Keratinocyte (primary cell): ENCODE results near the gene PSD4. TPM values are rescaled to one million over a fixed set of nuclear protein-coding genes. Genes with fewer than 3 reads are reported as not detected.

Experiments
- DNase-seq: peaks from one replicate; pipeline ENCODE4 v3.0.0-alpha.2; 2011; ENCODE audit warnings: low read depth, missing footprints, low spot score
- FAIRE-seq: peaks from 2 replicates; lab custom pipeline; 2011; peaks lifted over from hg19 to GRCh38; lab: Jason Lieb, UNC
- H2AFZ ChIP-seq: 2 replicates; pipeline ENCODE4 v1.6.0; 2012; ENCODE audit warnings: low read length, control low read depth, inconsistent platforms; ENCODE audit not compliant: control insufficient read depth
- H3K27ac ChIP-seq: 2 replicates; pipeline ENCODE4 v1.5.1; 2011; ENCODE audit warnings: low read length; ENCODE audit not compliant: control insufficient read depth, insufficient read depth
- H3K27me3 ChIP-seq: 3 replicates; pipeline ENCODE4 v1.6.0; 2011; ENCODE audit warnings: low read length; ENCODE audit not compliant: control insufficient read depth, insufficient read depth; ENCODE audit errors: extremely low read depth
- H3K36me3 ChIP-seq, 2 experiments: 2 replicates in 1 of 2; 3 replicates in 1 of 2; pipeline ENCODE4 v1.5.1; 2011; ENCODE audit warnings: low read length in 2 of 2, mild to moderate bottlenecking in 1 of 2; ENCODE audit not compliant: control insufficient read depth in 2 of 2, insufficient read depth in 2 of 2; ENCODE audit errors: extremely low read depth in 1 of 2
- H3K4me1 ChIP-seq: 3 replicates; pipeline ENCODE4 v1.5.1; 2011; ENCODE audit warnings: low read length; ENCODE audit not compliant: control insufficient read depth, insufficient read depth; ENCODE audit errors: extremely low read depth
- H3K4me2 ChIP-seq: 3 replicates; pipeline ENCODE4 v1.6.0; 2011; ENCODE audit warnings: low read depth, low read length; ENCODE audit not compliant: control insufficient read depth, insufficient read depth; ENCODE audit errors: extremely low read depth
- H3K4me3 ChIP-seq, 3 experiments: fragments of 200-600 bp in 1 of 3; sonication (generic) in 1 of 3; 2 replicates in 2 of 3; 3 replicates in 1 of 3; pipeline ENCODE4 v1.5.1; 2011 to 2016; ENCODE audit warnings: low read length in 3 of 3, mild to moderate bottlenecking in 3 of 3, control low read depth in 2 of 3, inconsistent platforms in 1 of 3, low read depth in 1 of 3, mixed read lengths in 1 of 3, mixed run types in 1 of 3, moderate library complexity in 1 of 3; ENCODE audit not compliant: control insufficient read depth in 2 of 3, insufficient read depth in 2 of 3; ENCODE audit errors: extremely low read depth in 1 of 3
- H3K79me2 ChIP-seq: 2 replicates; pipeline ENCODE4 v1.6.0; 2012; ENCODE audit warnings: low read length; ENCODE audit not compliant: control insufficient read depth, insufficient read depth
- H3K9ac ChIP-seq: 3 replicates; pipeline ENCODE4 v1.6.0; 2011; ENCODE audit warnings: low read length; ENCODE audit not compliant: control insufficient read depth, insufficient read depth; ENCODE audit errors: extremely low read depth
- H3K9me1 ChIP-seq: 3 replicates; pipeline ENCODE4 v1.6.0; 2011; ENCODE audit warnings: low read length; ENCODE audit not compliant: control insufficient read depth, insufficient read depth; ENCODE audit errors: extremely low read depth
- H3K9me3 ChIP-seq: 2 replicates; pipeline ENCODE4 v1.5.1; 2012; ENCODE audit warnings: low read depth, low read length; ENCODE audit not compliant: control insufficient read depth
- H4K20me1 ChIP-seq: 3 replicates; pipeline ENCODE4 v1.6.0; 2011; ENCODE audit warnings: low read length; ENCODE audit not compliant: control insufficient read depth, insufficient read depth; ENCODE audit errors: extremely low read depth
- CTCF ChIP-seq, 3 experiments: IDR thresholded peaks in 1 of 3; conservative IDR thresholded peaks in 1 of 3; optimal IDR thresholded peaks in 1 of 3; 2 replicates in 2 of 3; 3 replicates in 1 of 3; pipeline versions ENCODE3 to v1.5.1; 2011; ENCODE audit warnings: low read length in 3 of 3, mild to moderate bottlenecking in 3 of 3, moderate library complexity in 2 of 3, control low read depth in 1 of 3, inconsistent platforms in 1 of 3; ENCODE audit not compliant: insufficient read depth in 2 of 3; ENCODE audit errors: extremely low read depth in 1 of 3
- EZH2 ChIP-seq: IDR thresholded peaks from one replicate; pipeline ENCODE4 v1.6.1; 2012; ENCODE audit warnings: inconsistent platforms, mild to moderate bottlenecking, low read length, moderate library complexity
- dilution Hi-C: fragments of 300-500 bp; cut with MboI; formaldehyde crosslinking; loops from one replicate; pipeline ENCODE4 v1.7.0; 2020; ENCODE audit warnings: low sequenced_read_pairs; ENCODE audit not compliant: extremely low pct_ligation_motif_present
- polyA plus RNA-seq, 5 experiments: library from polyadenylated mRNA; depleted of rRNA in 3 of 5; stranded (reverse) in 3 of 5; stranded (forward) in 1 of 5; unstranded in 1 of 5; fragments of >200 nt; gene quantifications; 1 replicate in 1 of 5; 2 replicates in 3 of 5; 3 replicates in 1 of 5; pipeline versions ENCODE4 v1.2.1 to v1.2.3, GENCODE V29; 2011 to 2012; ENCODE audit warnings: missing spikeins in 2 of 5, low read depth in 1 of 5, low replicate concordance in 1 of 5

Gene PSD4
- polyA plus RNA-seq, 1 donor (not counting 4 experiments of a cell fraction or from before 2014, with no cell fraction given) = 11.1 TPM

- no peaks in the 10 kb centered on the region for H3K9me1 ChIP-seq
- dilution Hi-C loops = no loop called here
- no peak for FAIRE-seq
These were observed 84.8 kb downstream of the PSD4 start for GRCh38 chr2:113258471-113259147.

More at GRCh38 chr2:113258471-113259147, 84.8 kb downstream of the PSD4 start:
- no peak overlapping the region for H3K27ac ChIP-seq
- no peak overlapping the region for H3K9ac ChIP-seq
- H3K79me2 ChIP-seq = no peaks in the 10 kb centered on the region
- no peak for TF ChIP-seq EZH2
- no peak for TF ChIP-seq CTCF (optimal IDR thresholded peaks at IDR 0.05 in 1 of 3, IDR thresholded peaks at IDR 0.05 in 1 of 3, conservative IDR thresholded peaks at IDR 0.05 in 1 of 3; ENCODE audit: extremely low read depth in 1 of 3, insufficient read depth in 2 of 3, low read length in 3 of 3)
- no peak overlapping the region for H3K4me3 ChIP-seq
- H3K4me1 ChIP-seq = peaks cover 7% of the 10 kb centered on the region
- no peak overlapping the region for H3K4me2 ChIP-seq
- H3K9me3 ChIP-seq = no peaks in the 10 kb centered on the region
- DNase-seq = no peak
- no peaks in the 10 kb centered on the region for H3K27me3 ChIP-seq
- no peaks in the 10 kb centered on the region for H4K20me1 ChIP-seq
- no peak overlapping the region for H2AFZ ChIP-seq
- H3K36me3 ChIP-seq = no peaks in the 10 kb centered on the region

Other genes with a start within 250 kb of the PSD4 start
- gene IL36G, start 196.0 kb upstream of the PSD4 start, polyA plus RNA-seq = 8.0 to 62.8 TPM (median 20.2 TPM) in 3 replicates
- gene IL36A, start 168.5 kb upstream of the PSD4 start, polyA plus RNA-seq = not detected in 3 replicates
- 0.14 to 0.21 TPM (median 0.14 TPM) in 3 replicates for gene IL36B, start 121.1 kb upstream of the PSD4 start, polyA plus RNA-seq
- gene IL36RN, start 114.8 kb upstream of the PSD4 start, polyA plus RNA-seq = 1.7 to 7.9 TPM (median 3.9 TPM) in 3 replicates
- gene IL1F10, start 106.0 kb upstream of the PSD4 start, polyA plus RNA-seq = 0.15 to 0.75 TPM (median 0.37 TPM) in 3 replicates
- 114 to 190 TPM (median 128 TPM) in 3 replicates for gene IL1RN, start 46.4 kb upstream of the PSD4 start, polyA plus RNA-seq
- gene PAX8, start 105.0 kb downstream of the PSD4 start, polyA plus RNA-seq = 3.4 to 5.9 TPM (median 4.4 TPM) in 3 replicates